AG09309 (cell line): ENCODE results near the gene TRAPPC11.

ENCODE experiments used
- DNase-seq: peaks from one replicate; pipeline ENCODE4 v3.0.0-alpha.2; 2010; ENCODE audit warnings: low read depth
- H3K4me3 ChIP-seq: 2 replicates; pipeline ENCODE4 v1.5.1; 2011; ENCODE audit warnings: mild to moderate bottlenecking, low read depth, low read length, moderate library complexity; ENCODE audit not compliant: control insufficient read depth
- CTCF ChIP-seq: IDR thresholded peaks from 2 replicates; pipeline ENCODE4 v1.5.1; 2011; ENCODE audit warnings: mild to moderate bottlenecking, low read depth, low read length, inconsistent platforms; ENCODE audit not compliant: insufficient read depth, control insufficient read depth; ENCODE audit errors: missing control alignments

TRAPPC11 gene

GRCh38 chr4:183659029-183659871 lies at the start of gene TRAPPC11, which contains the start of gene RWDD4:
TSS of gene TRAPPC11 (plus strand) at chr4:183659293. CDS start at chr4:183663868, 4,575 bp downstream.
TSS of gene RWDD4 (minus strand) at chr4:183659185. CDS start at chr4:183658952, 233 bp downstream.
- DNase-seq: peak; percentile 97
- H3K4me3 ChIP-seq: peak within 1 kb of the TSS; percentile 64
- TF ChIP-seq CTCF: no peak

- no peak overlapping the region for H3K4me3 ChIP-seq
- DNase-seq: no peak
- TF ChIP-seq CTCF: no peak
These were observed 49.1 kb upstream of the TRAPPC11 start for GRCh38 chr4:183610033-183610432.

GRCh38 chr4:183610613-183611012 lies 48.5 kb upstream of the TRAPPC11 start:
- no peak for TF ChIP-seq CTCF
- no peak for DNase-seq
- H3K4me3 ChIP-seq: no peak overlapping the region

GRCh38 chr4:183611210-183611830 lies 47.8 kb upstream of the TRAPPC11 start:
- no peak for DNase-seq
- H3K4me3 ChIP-seq: no peak overlapping the region
- TF ChIP-seq CTCF: no peak

- DNase-seq: no peak
- no peak for TF ChIP-seq CTCF
- H3K4me3 ChIP-seq: no peak overlapping the region
These were observed 46.5 kb upstream of the TRAPPC11 start for GRCh38 chr4:183612329-183613250.

GRCh38 chr4:183617075-183617474 lies 42.0 kb upstream of the TRAPPC11 start:
- TF ChIP-seq CTCF: no peak
- no peak for DNase-seq
- H3K4me3 ChIP-seq: no peak overlapping the region
